Fibroblast of lung (primary cell): ENCODE measurements around the gene TCEA3.

Experiments
- EZH2 ChIP-seq: IDR thresholded peaks from 2 replicates; pipeline ENCODE4 v1.5.1; 2012; ENCODE audit warnings: low read length, control low read depth, mild to moderate bottlenecking; ENCODE audit errors: missing control alignments
- TF ChIP-seq, protein P1 (sequence below), 2 donors: IDR thresholded peaks in 1 of 2; conservative IDR thresholded peaks in 1 of 2; 1 replicate in 1 of 2; 2 replicates in 1 of 2; pipeline ENCODE4 v1.5.1; 2011 to 2012; ENCODE audit warnings: low read length in 2 of 2, control low read depth in 1 of 2, inconsistent platforms in 1 of 2, low read depth in 1 of 2, mild to moderate bottlenecking in 1 of 2

- TF ChIP-seq, protein P1, sequence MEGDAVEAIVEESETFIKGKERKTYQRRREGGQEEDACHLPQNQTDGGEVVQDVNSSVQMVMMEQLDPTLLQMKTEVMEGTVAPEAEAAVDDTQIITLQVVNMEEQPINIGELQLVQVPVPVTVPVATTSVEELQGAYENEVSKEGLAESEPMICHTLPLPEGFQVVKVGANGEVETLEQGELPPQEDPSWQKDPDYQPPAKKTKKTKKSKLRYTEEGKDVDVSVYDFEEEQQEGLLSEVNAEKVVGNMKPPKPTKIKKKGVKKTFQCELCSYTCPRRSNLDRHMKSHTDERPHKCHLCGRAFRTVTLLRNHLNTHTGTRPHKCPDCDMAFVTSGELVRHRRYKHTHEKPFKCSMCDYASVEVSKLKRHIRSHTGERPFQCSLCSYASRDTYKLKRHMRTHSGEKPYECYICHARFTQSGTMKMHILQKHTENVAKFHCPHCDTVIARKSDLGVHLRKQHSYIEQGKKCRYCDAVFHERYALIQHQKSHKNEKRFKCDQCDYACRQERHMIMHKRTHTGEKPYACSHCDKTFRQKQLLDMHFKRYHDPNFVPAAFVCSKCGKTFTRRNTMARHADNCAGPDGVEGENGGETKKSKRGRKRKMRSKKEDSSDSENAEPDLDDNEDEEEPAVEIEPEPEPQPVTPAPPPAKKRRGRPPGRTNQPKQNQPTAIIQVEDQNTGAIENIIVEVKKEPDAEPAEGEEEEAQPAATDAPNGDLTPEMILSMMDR (conservative IDR thresholded peaks at IDR 0.05 in 1 of 2, IDR thresholded peaks at IDR 0.05 in 1 of 2; ENCODE audit: low read depth in 1 of 2, low read length in 2 of 2): no peak
- no peak for TF ChIP-seq EZH2
Observed at GRCh38 chr1:23460519-23460918, 36.0 kb upstream of the TCEA3 start.
